Renal cortex interstitium (tissue), 11 donors: ENCODE results near the gene SSBP2. TPM values are rescaled to one million over a fixed set of nuclear protein-coding genes. Genes with fewer than 3 reads are reported as not detected.
A peak's percentile ranks its signal among the peaks of the same experiment; 100 is the strongest.

Source experiments
- DNase-seq, 11 donors: peaks; one replicate each; pipeline ENCODE4 v3.0.0-alpha.2; 2013; ENCODE audit warnings: low read depth in 9 of 11, low spot score in 4 of 11; ENCODE audit errors: extremely low read depth in 1 of 11
- polyA plus RNA-seq, 3 donors: library from polyadenylated mRNA; unstranded; fragments of 120-200 nt; gene quantifications; one replicate each; pipeline ENCODE4 v1.2.1, GENCODE V29; 2013; ENCODE audit not compliant: insufficient read length in 3 of 3

The SSBP2 gene
- polyA plus RNA-seq, 3 donors: 82.7 to 94.9 (median 84.4) TPM

DNA sequence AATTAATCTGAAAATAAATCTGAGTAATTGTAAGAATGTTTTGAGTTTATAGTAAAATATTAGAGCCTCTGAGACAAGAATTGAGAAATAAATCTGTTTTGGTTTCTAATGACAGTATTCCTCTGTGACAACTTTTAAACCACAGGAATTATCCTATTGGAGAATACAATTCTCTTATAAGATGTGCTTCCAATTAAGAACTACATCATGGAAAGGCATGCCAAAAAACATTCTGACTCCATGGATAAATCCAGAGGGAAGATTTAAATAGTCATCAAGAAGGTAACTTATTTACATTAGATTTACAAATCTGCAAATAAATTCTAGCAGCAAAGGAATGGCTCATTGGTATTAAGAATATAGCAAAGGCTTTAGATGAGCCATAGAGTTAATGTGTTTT is 178.7 kb downstream of the SSBP2 start:
- no peak for DNase-seq

DNA sequence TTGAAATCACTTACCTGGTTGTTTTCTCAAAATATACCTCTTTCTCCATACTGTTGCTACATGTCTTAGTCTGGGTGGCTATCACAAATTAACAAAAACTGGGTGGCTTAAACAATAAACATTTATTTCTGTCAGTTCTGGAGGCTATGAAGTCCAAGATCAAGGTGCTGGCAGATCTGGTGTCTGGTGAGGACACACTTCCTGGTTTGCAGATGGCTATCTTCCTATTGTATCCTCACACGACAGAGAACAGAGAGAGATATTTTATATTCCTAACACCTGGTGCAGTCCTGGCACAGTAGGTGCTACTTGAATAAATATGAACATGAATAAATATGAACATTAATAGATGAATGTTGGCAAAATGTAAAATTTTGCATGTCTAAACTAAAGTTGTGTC is 192.7 kb downstream of the SSBP2 start:
- no peak for DNase-seq

DNA sequence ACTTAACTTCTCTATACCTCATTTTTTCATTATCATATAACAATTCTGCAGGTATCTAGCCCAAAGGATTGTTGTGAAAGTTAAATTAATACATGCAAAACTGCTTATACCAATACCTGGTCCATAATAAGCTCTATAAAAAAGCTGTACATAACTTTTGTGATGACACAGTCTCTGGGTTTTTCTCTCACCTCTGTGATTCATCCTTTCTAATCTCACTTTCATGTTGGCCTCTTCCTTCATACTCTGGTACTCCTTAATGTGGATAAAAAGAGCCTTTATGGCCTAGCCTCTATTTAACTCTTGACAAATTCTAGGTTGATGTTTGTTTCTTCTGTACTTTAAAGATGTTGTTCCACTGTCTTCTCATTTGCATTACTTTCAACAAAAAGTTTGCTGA is 194.1 kb downstream of the SSBP2 start:
- no peak for DNase-seq

DNA sequence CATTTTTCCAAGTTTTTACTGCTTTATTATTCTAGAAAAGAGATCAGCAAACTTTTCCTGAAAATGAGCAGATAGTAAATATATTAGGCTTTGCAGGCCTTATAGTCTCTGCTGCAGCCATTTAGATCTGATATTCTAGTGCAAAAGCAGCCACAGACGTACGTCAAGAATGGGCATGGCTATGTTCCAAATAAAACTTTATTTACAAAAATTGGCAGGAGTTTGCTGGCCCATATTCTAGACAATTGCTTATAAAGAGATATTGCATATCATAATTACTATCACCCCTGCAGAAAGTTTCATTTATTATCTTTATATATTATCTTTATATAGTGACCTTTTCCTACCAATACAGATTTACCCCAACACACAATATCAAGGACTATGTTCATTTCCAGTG is 195.0 kb downstream of the SSBP2 start:
- DNase-seq: no peak

DNA sequence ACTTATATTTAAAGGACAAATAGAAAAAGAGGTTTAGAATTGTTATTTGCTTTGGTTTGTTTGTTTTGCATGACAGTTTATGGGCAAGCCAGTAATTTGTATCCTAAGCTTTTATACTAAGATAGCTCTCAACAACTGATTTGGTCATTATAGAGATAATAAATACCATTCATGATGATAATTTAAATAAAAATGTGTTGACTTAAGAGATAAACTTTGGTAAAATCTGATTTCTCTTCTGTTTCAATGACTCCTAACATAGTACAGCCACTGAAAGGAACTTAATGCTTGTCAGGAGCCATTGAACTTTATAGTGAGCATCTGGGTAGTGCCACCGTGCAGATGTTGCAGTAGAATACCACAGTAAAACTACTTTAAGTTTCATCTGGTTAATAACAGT is 196.2 kb downstream of the SSBP2 start:
- no peak for DNase-seq

DNA sequence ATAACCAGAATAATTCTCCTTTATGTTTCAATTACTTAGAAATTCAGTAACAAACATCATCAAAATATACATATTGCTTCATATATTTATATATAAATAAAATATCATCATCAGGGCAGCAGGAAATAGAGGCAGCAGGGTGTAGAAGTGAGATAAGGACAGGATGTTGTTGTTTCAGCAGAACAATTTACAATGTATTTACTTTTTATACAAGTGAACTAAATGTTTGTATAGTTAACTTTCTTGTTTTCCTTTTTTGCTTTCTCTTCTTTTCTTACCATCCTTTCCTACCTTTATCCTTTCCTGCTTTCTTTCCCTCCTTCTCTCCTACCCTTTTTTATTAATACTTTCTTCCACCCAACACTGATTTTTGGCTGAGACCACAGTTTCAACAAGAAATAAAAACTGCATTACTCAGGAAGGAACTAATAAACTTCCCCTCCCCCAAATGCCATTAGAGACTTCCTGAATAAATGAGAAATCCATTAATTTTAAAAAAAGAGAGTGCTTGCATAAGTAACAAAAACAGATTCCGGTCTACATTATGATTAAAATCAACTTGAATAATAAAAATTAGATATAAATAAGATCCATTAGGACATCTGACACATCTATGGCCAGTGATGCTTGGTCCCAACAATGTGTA is 197.2 kb downstream of the SSBP2 start:
- DNase-seq: peak in 7 of 11 donors; percentile 5 to 26 (median 11)

DNA sequence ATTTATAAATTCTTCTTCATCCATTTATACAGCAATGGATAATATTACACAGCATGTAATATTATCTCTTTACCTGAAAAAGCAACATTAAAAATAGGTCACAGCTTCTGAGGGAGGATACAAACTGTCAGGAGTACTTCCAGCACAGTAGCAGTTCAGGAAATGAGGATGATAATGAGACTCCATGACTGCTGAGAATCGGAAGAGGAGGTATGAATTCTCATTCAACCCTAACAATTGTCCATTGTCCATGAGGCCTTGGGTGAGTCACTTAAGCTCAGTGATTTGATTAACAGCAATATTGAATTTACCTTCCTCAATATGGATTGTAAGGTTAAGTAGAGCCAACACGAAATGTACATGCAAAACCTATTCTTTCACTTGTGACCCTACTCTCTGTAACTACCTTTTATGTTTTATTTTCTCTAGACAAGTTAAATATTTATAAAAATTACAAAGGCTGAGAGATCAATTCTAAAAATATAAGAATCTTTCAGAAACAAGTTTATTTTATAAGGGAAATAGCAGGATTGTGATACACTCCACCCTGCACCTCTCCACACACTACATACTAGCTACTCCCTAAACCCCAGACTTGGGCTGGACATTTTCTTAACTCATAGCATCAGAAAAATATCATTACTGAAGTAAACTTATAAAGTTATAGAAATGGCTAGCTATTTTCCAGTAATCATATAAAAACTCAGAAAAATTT is 197.9 kb downstream of the SSBP2 start:
- DNase-seq: no peak

DNA sequence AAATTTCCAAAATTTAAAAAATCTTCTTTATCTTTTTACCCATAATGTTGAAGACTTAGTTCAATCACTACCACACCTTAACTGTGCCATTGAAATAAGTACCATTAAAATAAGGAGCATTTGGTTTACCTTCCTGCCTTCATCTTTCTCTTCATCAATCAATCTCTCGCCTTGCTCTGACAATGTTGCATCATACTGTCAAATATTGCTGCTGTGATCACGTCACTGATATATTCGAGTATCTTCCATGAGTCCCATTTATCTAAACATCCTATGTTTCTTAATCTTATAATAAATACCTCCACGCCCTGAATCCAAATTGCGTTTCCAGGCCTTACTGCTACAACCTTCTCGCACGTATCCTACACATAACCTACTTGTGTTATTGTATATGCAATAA is 201.8 kb downstream of the SSBP2 start:
- DNase-seq: no peak

DNA sequence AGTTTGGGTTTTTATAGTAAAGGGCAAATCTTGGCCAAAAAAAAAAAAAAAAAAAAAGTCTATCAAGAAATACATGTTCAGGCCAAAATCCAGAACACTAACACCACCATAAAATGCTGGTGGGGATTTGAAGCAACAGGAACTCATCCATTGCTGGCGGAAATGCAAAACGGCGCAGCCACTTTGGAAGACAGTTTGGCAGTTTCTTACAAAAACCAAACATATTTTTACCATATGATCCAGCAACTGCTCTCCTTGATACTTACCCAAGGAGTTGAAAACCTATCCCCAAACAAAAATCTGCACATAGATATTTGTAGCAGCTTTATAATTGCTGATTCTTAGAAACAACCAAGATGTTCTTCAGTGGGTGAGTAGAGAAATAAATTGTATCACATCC is 203.9 kb downstream of the SSBP2 start:
- DNase-seq: no peak

DNA sequence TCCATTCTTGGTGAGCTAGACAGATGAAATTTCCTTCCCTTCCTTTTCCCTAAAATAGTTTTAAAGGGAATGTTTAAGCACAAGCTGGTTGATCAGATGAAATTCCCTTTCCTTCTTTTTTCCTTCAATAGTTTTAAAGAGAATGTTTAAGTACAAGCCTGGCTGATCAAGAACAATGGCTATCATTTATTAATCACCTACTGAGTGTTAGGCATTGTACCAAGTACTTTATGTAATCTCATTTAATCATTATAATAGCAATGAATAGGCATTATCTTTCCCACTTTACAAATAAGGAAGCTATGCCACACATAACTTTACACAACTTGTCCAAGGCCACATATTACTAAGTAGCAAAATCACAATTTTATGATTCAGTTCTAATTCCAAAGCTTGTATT is 205.0 kb downstream of the SSBP2 start:
- no peak for DNase-seq

DNA sequence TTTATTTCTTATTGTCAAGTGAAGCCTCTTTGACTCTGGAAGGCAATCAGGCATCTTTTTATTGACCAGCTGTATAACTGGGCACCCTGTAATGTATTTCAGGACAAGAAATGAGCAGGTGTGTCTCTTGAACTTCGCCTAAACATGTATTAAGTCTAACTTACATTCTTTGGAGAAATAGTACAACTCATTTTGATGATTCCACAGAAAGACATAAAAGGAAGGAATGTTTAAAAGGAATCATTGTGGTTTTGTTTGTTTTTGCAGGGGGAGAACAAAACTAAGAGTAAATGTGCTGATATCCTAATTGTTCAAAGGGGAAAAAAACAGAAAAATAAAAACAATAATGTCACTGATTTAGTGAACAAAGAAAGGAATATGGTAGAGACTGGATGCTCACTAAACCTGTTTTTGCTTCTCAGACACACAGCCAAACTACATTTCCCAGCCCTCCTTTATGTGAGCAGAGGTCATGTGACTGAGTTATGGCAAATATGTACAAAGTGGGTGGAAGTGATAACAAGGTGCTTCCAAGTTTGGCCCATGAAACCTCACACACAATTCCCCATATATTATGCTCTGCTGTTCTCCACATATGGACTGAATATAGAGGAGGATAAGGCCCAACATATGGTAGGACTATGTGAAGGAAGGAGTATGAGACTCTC is 206.4 kb downstream of the SSBP2 start:
- no peak for DNase-seq

DNA sequence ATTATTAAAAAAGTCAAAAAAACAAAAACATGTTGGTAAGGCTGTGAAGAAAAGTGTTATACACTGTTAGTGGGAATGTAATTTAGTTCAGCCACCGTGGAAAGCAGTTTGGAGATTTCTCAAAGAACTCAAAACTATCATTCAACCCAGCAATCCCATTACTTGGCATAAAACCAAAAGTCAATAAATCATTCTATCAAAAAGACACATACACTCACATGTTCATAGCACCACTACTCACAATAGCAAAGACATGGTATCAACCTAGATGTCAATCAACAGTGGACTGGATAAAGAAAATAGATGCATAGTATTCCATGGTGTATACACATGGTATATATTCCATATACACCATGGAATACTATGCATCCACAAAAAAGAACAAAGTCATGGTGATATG is 208.7 kb downstream of the SSBP2 start:
- no peak for DNase-seq

DNA sequence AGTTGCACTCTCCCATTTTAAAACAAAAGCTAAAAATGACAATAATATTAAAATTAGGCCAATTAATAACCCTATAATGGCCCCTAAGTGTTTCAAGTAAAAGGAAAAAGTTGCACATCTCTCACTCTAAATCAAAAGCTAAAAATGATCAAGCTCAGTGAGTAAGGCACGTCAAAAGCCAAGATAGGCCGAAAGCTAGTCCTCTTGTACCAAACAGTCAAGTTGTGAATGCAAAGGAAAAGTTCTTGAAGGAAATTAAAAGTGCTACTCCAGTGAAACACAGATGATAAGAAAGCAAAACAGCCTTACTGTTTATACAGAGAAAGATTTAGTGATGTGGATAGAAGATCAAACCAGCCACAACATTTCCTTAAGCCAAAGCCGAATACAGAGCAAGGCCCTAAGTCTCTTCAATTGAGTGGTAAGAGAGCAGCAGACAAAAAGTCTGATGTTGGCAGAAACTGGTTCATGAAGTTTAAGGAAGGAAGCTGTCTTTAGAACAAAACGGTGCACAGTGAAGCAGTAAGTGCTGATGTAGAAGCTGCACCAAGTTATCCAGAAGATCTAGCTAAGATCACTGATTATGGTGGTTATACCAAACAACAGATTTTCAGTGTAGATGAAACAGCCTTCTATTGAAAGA is 212.9 kb downstream of the SSBP2 start:
- DNase-seq: no peak

DNA sequence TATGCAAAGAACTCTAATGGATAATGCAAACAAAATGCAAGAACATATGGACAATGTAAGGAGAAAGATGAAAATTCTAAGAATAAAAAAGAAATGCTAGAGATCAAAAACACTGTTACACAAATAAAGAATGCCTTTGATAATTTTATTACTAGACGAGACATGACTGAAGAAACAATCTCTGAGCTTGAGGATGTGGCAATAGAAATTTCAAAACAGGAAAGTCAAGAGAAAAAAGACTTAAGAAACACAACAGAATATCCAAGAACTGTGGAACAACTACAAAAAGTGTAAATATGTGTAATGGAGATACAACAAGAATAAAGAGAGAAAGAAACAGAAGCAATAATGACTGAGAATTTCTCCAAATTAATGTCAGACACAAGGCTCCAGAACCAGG is 216.5 kb downstream of the SSBP2 start:
- no peak for DNase-seq

DNA sequence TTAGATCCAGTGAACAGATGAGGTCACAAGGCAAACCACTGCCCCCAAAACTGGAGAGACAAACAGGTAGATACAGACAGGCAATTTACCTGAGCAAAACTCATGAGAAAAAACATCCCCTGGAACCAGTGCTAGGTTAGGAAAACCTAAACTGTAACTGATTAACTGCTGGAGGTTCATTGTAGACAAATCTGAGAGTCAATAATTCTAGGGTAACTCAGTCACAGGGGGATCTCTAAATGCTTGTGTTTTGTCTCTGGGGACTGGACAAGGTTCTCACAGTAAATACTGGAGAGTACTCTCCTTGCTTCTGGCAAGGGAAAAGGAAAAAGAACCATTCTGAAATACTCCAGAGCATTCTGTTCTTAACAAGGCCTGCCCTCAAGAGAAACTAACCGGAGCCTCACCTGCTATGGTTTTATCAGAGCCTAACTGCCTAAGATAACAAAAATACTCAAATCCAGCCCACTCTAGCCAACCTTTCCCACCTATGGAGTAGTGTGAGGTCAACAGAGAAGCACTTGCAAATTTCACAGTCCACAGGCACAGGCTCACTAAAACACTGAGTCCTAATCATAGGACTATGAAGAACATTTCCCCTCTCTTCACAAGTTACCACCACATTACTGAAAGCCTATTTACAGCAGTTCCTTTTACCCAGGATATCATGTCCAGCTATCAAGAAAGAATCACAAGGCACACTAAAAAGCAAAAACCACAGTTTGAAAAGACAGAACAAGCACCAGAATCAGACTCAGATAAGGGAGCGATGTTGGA is 217.1 kb downstream of the SSBP2 start:
- DNase-seq: no peak

DNA sequence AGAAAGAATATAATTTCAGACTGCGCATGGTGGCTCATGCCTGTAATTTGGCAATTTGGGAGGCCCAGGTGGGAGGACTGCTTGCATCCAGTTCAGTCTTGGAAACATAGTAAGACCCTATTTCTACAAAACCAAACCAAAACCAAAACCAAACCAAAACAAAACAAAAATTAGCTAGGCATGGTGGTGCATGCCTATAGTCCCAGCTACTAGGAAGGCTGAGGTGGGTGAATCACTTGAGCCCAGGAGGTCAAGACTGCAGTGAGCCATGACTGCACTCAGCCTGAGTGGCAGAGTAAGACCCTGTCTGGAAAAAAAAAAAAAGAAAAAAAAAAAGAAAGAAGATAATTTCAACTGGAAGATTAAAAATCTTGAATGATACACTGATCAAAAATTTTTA is 220.0 kb downstream of the SSBP2 start:
- DNase-seq: no peak

DNA sequence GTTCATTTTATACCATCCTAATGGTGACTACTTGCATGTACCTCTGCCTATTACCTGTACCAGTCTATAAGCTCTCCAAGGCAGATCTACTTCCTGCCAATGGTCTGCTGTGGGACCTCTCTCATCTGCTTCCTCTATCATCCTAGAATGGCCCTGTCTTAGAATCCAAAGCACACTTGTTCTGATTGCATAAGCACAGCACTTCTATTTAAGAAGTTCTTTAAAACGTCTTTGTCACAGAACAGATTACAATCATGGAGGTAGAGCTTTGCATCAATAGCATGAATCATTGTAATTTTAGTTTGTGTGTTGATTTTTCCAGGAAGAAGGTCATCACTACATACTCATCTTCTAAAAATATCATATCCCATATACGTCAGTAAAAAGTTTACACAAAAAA is 225.2 kb downstream of the SSBP2 start:
- DNase-seq: no peak

DNA sequence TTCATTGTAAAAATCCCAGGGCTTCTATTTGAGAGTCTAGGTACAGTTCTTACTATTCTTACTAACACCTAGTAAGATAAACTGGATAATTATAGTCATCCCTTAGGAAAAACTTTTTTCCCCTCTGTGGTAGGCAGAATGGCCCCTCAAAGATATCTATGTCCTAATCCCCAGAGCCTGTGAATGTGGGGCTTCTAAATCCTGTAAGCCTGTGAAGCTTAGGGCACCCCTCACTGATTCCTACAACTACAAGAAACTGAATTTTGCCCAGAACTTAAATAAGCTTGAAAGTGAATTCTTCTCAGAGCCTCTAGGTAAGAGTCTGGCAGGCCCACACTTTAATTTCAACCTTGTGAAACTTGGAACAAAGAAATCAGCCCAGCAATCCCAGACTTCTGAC is 226.9 kb downstream of the SSBP2 start:
- DNase-seq: no peak

DNA sequence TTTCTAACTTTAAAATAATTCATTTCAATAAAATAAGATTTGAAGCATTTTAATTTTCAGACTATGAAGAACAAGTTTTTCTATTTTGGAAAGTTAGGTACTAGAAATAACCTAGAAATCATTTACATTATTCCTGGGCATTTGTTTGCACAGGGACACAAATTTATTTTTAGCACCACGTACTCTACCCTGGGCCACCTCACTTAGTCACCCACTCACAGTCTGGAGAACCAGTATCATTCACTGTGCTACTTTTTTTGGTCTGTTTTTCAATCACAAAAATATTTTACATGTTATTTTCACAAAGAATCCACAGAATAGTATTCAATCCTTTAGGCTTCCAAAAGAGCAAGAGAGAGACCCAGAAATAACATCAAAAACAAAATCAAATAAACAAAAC is 228.3 kb downstream of the SSBP2 start:
- no peak for DNase-seq
